ENCODE data around the gene OPTC.

GRCh38 chr1:203516906-203517305, 23.0 kb downstream of the OPTC start:
- TF ChIP-seq, protein P1, sequence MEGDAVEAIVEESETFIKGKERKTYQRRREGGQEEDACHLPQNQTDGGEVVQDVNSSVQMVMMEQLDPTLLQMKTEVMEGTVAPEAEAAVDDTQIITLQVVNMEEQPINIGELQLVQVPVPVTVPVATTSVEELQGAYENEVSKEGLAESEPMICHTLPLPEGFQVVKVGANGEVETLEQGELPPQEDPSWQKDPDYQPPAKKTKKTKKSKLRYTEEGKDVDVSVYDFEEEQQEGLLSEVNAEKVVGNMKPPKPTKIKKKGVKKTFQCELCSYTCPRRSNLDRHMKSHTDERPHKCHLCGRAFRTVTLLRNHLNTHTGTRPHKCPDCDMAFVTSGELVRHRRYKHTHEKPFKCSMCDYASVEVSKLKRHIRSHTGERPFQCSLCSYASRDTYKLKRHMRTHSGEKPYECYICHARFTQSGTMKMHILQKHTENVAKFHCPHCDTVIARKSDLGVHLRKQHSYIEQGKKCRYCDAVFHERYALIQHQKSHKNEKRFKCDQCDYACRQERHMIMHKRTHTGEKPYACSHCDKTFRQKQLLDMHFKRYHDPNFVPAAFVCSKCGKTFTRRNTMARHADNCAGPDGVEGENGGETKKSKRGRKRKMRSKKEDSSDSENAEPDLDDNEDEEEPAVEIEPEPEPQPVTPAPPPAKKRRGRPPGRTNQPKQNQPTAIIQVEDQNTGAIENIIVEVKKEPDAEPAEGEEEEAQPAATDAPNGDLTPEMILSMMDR (IDR thresholded peaks at IDR 0.05; ENCODE audit: poor library complexity, severe bottlenecking), result no peak
- TF ChIP-seq EZH2 (IDR thresholded peaks at IDR 0.05; ENCODE audit: borderline replicate concordance, insufficient read depth, low read length, poor library complexity, severe bottlenecking) (no peak), RAD21 (conservative IDR thresholded peaks at IDR 0.05) (no peak), POLR2AphosphoS5 (IDR thresholded peaks at IDR 0.05) (no peak)
